Ectodermal cell (in vitro differentiated cells): ENCODE measurements around the gene HOXA3.

Experiments
- H3K27ac ChIP-seq: 2 replicates; pipeline ENCODE4 v1.7.0; 2013; ENCODE audit warnings: mild to moderate bottlenecking, low read depth, low read length; ENCODE audit not compliant: insufficient read depth, poor library complexity, severe bottlenecking
- H3K27me3 ChIP-seq: 2 replicates; pipeline ENCODE4 v1.7.0; 2013; ENCODE audit warnings: mild to moderate bottlenecking, low read length; ENCODE audit not compliant: insufficient read depth, control insufficient read depth, poor library complexity, severe bottlenecking
- H3K36me3 ChIP-seq: one replicate; pipeline ENCODE4 v1.7.0; 2013; ENCODE audit warnings: low read length; ENCODE audit not compliant: control insufficient read depth, insufficient read depth
- H3K4me1 ChIP-seq: one replicate; pipeline ENCODE4 v1.7.0; 2013; ENCODE audit warnings: low read length; ENCODE audit not compliant: control insufficient read depth, insufficient read depth
- H3K4me3 ChIP-seq: 2 replicates; pipeline ENCODE4 v1.7.0; 2013; ENCODE audit warnings: low read depth, low read length, control low read depth; ENCODE audit not compliant: insufficient read depth
- H3K9me3 ChIP-seq: 2 replicates; pipeline ENCODE4 v1.7.0; 2013; ENCODE audit warnings: mild to moderate bottlenecking, low read length, moderate library complexity; ENCODE audit not compliant: control insufficient read depth
- WGBS, 2 experiments: methylation state at CpG; one replicate each; pipeline ENCODE4 v1.1.7; 2013; ENCODE audit warnings: missing lambda C conversion rate in 2 of 2; 5-methylcytosine and 5-hydroxymethylcytosine counted together

Gene HOXA3

GRCh38 chr7:27141923-27142579 lies 10.3 kb downstream of the HOXA3 start:
- Histone ChIP-seq H3K36me3 (no peaks in the 10 kb centered on the region), H3K27me3 (peaks cover 100% of the 10 kb centered on the region), H3K4me3 (no peak overlapping the region), H3K4me1 (peaks cover 4% of the 10 kb centered on the region), H3K27ac (no peak overlapping the region), H3K9me3 (no peaks in the 10 kb centered on the region)
- whole genome bisulfite sequencing, 2 experiments: 3 to 4% methylated on average over 30 of the region's 30 CpGs

GRCh38 chr7:27141137-27141922 lies 11.1 kb downstream of the HOXA3 start:
- 30 to 33% methylated on average over 17 to 18 of the region's 18 CpGs for WGBS, 2 experiments
- no peak overlapping the region for H3K4me3 ChIP-seq

GRCh38 chr7:27140126-27140857 lies 12.1 kb downstream of the HOXA3 start:
- no peak overlapping the region for H3K4me3 ChIP-seq
- 26 to 30% methylated on average over 15 of the region's 15 CpGs for WGBS, 2 experiments
- H3K27ac ChIP-seq: no peak overlapping the region

More at GRCh38 chr7:27141137-27141922, 11.1 kb downstream of the HOXA3 start:
- H3K27me3 ChIP-seq: peaks cover 100% of the 10 kb centered on the region
- H3K36me3 ChIP-seq: no peaks in the 10 kb centered on the region
- H3K9me3 ChIP-seq: no peaks in the 10 kb centered on the region
- H3K4me1 ChIP-seq: peaks cover 4% of the 10 kb centered on the region
- H3K27ac ChIP-seq: no peak overlapping the region

DNA sequence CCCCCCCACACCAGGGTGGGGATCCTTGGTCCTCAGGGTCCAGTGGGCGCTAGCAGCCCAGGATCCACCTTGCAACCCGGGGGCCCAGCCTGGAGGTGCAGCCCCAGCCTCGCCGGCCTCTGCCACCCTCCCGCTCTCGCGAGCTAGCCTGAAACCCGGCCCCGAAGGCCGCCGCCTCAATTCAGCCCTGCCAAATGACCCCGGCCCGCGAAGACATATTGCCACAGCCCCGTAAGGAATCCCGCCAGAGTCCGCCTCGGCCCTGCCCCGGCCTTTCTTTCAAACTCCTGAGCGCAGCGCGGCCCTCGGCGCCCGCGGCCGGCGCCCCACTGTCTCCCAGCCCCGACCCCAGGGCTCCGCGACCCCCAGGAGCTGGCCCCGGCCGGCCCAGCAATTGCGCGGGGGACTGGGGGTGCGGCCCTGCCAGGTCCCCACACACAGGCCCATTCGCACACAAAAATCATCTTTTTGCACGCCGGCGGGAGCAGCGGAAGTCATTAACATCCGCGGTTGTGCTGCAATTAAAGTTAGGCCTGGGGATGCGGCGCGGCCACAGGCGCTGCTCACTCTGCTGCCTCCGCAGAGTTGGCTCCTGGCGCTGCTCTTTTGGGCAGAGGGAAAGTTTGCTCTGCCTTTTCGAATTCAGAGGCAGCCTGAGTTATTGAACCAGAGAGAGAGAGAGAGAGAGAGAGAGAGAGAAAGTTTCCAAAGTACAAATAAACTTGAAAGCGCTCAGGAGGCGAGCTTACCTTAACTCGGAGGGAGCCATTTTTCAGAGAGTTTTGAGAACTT lies 12.9 kb downstream of the HOXA3 start:
- H3K4me3 ChIP-seq: no peak overlapping the region
- 1% methylated on average over 53 of the region's 53 CpGs for WGBS, 2 experiments

More at GRCh38 chr7:27140126-27140857, 12.1 kb downstream of the HOXA3 start:
- Histone ChIP-seq H3K27me3 (peaks cover 100% of the 10 kb centered on the region), H3K4me1 (peaks cover 4% of the 10 kb centered on the region), H3K36me3 (no peaks in the 10 kb centered on the region), H3K9me3 (no peaks in the 10 kb centered on the region)

GRCh38 chr7:27138985-27139333 lies 13.4 kb downstream of the HOXA3 start:
- H3K4me1 ChIP-seq: peaks cover 4% of the 10 kb centered on the region
- no peak overlapping the region for H3K4me3 ChIP-seq
- H3K27ac ChIP-seq: no peak overlapping the region
- peaks cover 100% of the 10 kb centered on the region for H3K27me3 ChIP-seq
- H3K9me3 ChIP-seq: no peaks in the 10 kb centered on the region
- WGBS, 2 experiments: 7 to 8% methylated on average over 11 of the region's 11 CpGs
- no peaks in the 10 kb centered on the region for H3K36me3 ChIP-seq

More for the DNA sequence above, 12.9 kb downstream of the HOXA3 start:
- no peak overlapping the region for H3K27ac ChIP-seq
- H3K27me3 ChIP-seq: peaks cover 100% of the 10 kb centered on the region
- H3K9me3 ChIP-seq: no peaks in the 10 kb centered on the region
- no peaks in the 10 kb centered on the region for H3K36me3 ChIP-seq
- H3K4me1 ChIP-seq: peaks cover 4% of the 10 kb centered on the region

DNA sequence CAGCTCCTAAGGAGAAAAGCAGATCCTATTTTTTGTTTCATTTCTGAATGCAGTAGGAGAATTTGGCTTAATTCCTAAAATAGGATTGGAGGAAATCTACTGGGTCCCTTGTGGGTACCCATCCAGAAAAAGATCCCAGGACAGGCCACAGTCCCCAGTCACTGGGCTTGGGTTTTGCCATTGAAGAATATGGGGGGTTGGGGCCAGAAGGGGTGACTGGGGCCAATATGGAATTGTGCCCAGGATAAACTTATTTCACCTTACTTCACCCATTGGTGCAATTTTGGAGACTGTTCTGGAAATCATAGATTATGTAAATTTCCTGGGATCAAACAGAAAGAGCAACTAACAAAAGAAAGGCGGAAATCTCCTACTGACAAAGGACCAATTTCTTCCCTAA lies 13.9 kb downstream of the HOXA3 start:
- Histone ChIP-seq H3K4me1 (peaks cover 4% of the 10 kb centered on the region), H3K4me3 (no peak overlapping the region), H3K36me3 (no peaks in the 10 kb centered on the region), H3K27ac (no peak overlapping the region), H3K9me3 (no peaks in the 10 kb centered on the region), H3K27me3 (peaks cover 100% of the 10 kb centered on the region)
- WGBS, 2 experiments: 25 to 29% methylated on average over 1 of the region's 1 CpG

GRCh38 chr7:27137640-27138315 lies 14.6 kb downstream of the HOXA3 start:
- peaks cover 4% of the 10 kb centered on the region for H3K4me1 ChIP-seq
- no peak overlapping the region for H3K27ac ChIP-seq
- H3K36me3 ChIP-seq: no peaks in the 10 kb centered on the region
- 49 to 65% methylated on average over 2 of the region's 2 CpGs for WGBS, 2 experiments
- no peak overlapping the region for H3K4me3 ChIP-seq
- peaks cover 100% of the 10 kb centered on the region for H3K27me3 ChIP-seq
- no peaks in the 10 kb centered on the region for H3K9me3 ChIP-seq

- Histone ChIP-seq H3K4me1 (no peaks in the 10 kb centered on the region), H3K27me3 (peaks cover 100% of the 10 kb centered on the region), H3K4me3 (no peak overlapping the region), H3K27ac (no peak overlapping the region), H3K9me3 (no peaks in the 10 kb centered on the region), H3K36me3 (no peaks in the 10 kb centered on the region)
- WGBS, 2 experiments: 16 to 18% methylated on average over 2 of the region's 2 CpGs
These were observed 18.0 kb downstream of the HOXA3 start for GRCh38 chr7:27134392-27134791.

DNA sequence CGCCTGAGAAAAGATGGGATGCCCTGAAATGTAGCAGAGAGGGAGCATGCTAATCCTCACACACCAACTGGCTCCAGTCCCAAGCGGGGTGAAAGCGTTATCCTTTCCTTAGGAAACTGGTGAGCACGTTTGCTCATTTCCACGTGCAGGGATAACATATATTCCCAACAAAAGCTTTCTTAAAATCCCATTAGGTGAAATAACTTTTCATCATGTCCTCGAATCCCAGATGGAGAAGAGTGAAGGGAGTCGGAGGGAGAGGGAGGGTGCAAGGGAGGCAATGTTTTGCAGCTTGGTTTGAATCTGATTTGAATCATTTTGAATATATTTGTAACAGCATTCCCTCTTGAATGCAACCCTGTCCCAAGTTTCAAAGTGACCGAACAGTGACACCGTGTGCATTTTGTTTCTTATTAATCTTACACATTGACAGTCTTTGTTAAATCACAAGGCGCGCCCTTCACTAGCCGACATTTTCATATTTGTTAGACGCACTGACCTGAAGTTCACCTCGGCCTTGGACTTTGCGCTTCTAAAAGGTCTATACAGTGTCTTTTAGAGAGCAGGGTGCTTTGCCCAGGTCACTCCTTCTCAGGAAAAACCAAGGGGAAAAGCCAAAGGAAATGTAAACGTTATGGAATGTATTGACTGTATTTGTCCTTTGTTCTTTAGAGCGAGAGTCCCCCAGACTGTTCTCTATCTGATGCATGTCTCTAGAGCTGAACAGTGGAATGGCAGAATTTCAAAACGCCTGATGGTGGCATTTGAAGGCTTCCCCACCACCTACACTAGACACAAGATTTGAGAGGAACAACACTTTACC lies 18.8 kb downstream of the HOXA3 start:
- peaks cover 100% of the 10 kb centered on the region for H3K27me3 ChIP-seq
- H3K27ac ChIP-seq: no peak overlapping the region
- H3K9me3 ChIP-seq: no peaks in the 10 kb centered on the region
- no peak overlapping the region for H3K4me3 ChIP-seq
- 15 to 17% methylated on average over 16 to 18 of the region's 18 CpGs for WGBS, 2 experiments
- no peaks in the 10 kb centered on the region for H3K36me3 ChIP-seq
- H3K4me1 ChIP-seq: no peaks in the 10 kb centered on the region
